HG02943 (cell line): ENCODE measurements around the gene ARID3B.
"Not testable (repeated sequence)": the region's sequence is repeated elsewhere in the genome, so short reads cannot be mapped to it uniquely, and the experiment has no call there.

ENCODE experiments used
- ATAC-seq: cut with Tn5 transposase; IDR thresholded peaks from one replicate; pipeline ENCODE4 v1.9.1; 2021; ENCODE audit warnings: mild to moderate bottlenecking, low read depth, moderate library complexity; ENCODE audit not compliant: unreplicated experiment

ARID3B gene

GRCh38 chr15:74618841-74619596, 78.0 kb downstream of the ARID3B start:
- no peak for ATAC-seq

DNA sequence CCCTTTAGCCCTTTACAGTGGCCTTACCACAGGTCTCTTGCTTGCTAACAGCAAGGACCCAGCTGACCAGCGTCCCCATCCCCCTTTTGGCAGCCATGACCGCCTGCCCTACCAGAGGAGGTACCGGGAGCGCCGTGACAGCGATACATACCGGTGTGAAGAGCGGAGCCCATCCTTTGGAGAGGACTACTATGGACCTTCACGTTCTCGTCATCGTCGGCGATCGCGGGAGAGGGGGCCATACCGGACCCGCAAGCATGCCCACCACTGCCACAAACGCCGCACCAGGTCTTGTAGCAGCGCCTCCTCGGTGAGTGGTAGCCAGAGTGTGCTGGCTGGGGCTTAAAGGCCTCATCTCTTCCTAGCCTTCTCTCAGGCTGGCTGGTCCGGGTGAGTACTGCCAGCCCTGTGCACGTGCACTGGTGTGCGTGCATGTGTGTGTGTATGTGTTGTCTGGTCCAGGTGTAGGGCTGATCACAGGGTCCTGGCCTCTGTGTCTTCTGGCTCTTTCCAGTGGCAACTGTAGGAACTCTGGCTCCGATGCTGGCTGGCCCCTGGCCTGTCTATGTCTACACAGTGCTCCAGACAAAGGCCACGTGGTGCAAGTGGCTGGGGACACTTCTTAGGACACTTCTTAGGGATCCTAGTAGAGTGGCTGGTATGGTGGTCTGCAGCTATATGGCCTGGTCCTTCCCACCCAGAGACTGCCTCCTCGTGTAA, 79.1 kb downstream of the ARID3B start:
- no peak for ATAC-seq

GRCh38 chr15:74620636-74621545, 79.9 kb downstream of the ARID3B start:
- no peak for ATAC-seq

DNA sequence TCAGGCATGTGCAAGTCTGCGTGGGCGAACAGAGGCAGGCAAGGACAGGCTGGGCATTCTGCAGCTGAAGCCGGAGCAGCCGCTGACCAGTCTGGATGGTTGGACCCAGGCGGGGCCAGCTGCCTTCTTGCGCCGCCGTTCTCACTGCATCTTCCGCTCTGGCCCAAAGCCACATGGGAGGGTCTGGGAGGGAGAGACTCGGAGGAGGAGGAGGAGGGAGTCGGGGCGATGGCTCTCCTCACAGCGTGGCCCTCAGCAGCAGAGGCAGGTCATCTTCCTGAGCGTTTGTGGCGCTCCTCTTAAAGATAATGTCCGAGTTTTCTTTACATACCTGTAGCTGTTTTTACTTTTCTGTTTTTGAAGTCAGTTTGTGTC, 80.5 kb downstream of the ARID3B start:
- ATAC-seq = no peak

- no peak for ATAC-seq
Measured at GRCh38 chr15:74621936-74622335, 80.9 kb downstream of the ARID3B start.

DNA sequence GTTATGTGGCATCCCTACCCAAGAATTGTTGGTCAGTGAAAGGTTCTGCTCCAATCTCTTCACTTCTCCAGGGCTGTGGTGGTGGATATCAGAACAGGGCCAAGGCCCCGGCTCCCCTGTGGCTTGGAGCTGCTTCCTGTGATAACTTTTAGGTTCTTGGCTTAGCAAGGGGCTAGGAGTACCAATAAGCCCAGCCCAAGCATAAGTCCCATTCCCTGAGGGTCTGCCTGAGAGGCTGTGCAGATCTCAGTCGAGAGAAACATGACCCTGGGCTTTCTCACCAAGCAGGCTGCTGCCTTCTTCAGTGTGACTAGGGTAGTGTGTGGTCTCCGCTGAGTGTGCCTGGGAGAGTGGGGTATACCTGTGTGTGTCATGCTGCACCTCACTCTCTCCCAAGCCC, 81.7 kb downstream of the ARID3B start:
- no peak for ATAC-seq

- ATAC-seq = no peak
Measured at GRCh38 chr15:74624020-74624602, 83.1 kb downstream of the ARID3B start.

GRCh38 chr15:74625693-74626092, 84.7 kb downstream of the ARID3B start:
- no peak for ATAC-seq

DNA sequence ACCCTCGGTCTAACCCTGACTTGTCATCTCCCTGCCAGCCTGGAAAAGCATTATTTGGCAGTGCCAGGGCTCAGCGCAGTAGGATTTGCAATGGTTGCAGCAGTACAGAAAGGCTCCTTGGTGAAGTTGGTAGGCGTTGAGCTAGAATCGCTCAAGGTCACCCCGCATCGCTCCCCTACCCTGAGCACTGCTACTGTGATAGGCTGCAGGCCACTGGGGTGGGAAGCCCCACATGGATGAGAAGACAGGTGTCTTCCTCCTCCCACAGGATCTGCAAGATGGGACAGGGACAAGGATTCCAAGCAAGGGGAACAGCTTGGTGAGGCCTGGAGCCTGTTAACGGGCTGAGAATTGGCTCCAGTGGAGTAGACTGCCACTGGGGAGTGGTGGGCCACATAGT, 85.3 kb downstream of the ARID3B start:
- ATAC-seq = no peak

DNA sequence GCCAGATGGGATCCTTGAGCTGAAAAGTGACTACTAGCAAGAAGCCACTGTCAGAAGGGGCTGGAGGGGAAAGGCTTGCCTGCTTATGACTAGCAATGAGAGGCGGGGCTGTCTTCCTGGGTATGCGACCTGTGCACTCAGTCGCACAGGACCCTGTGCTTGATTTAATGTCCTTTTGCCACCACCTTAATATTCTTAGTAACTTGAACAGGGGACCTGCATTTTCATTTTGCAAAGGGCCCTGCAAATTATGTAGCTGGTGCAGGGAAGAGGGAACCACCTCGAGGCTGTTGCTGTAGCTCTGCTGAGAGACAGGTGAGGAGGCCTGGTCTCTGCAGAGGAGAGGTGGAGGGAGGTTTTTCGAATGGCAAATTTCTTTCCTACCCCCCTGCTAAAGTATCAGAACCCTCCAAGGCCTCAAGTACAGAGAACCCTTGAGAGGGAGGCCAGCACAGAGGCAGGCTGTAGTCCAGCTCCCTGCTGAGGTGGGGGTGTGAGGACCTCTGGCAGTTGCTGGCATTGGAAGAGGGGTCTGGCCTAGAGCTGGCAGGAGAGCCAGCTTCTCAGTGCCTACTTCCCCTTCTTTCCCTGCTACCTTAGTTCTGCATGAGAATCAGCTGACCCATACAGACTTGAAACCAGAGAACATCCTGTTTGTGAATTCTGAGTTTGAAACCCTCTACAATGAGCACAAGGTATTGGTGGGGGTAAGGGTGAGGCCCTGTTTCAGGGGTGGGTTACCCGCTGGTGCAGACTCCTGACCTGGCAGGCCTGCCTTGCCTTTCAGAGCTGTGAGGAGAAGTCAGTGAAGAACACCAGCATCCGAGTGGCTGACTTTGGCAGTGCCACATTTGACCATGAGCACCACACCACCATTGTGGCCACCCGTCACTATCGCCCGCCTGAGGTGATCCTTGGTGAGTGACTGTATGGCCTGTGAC, 86.0 kb downstream of the ARID3B start:
- no peak for ATAC-seq

DNA sequence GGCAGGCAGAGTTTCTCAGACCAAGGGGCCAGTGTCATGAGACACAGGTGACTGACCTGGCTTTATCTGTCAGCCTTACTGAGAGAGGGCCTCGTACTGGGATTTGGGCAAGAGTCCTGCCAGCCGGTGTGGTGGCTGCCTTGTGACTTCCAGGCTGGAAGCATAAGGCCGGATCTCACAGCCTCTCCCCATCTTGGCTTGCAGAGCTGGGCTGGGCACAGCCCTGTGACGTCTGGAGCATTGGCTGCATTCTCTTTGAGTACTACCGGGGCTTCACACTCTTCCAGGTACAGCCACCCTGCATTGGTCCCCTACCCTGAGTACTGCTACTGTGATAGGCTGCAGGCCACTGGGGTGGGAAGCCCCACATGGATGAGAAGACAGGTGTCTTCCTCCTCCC, 86.7 kb downstream of the ARID3B start:
- ATAC-seq = no peak

GRCh38 chr15:74628199-74628598, 87.2 kb downstream of the ARID3B start:
- ATAC-seq = no peak

DNA sequence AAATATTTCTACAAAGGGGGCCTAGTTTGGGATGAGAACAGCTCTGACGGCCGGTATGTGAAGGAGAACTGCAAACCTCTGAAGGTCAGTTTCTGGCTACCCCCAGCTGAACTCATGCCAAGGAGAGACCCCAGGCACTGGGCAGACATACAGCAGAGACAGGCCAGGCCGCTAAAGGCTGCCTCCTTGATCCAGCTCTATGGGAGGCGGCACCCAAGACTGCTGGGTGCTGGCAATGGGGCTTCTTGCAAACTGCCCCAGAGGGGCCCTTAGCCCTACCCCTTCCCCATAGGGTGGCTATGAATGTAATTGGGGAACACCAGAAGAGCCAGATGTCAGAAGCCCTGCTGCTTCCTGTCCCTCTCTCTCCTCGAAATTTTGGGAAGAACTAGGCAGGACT, 87.9 kb downstream of the ARID3B start:
- no peak for ATAC-seq

DNA sequence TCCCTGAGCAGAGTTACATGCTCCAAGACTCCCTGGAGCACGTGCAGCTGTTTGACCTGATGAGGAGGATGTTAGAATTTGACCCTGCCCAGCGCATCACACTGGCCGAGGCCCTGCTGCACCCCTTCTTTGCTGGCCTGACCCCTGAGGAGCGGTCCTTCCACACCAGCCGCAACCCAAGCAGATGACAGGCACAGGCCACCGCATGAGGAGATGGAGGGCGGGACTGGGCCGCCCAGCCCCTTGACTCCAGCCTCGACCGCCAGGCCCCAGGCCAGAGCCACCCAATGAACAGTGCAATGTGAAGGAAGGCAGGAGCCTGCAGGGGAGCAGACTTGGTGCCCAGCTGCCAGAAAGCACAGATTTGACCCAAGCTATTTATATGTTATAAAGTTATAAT, 88.7 kb downstream of the ARID3B start:
- not testable (repeated sequence) for ATAC-seq

- ATAC-seq = no peak
Measured at GRCh38 chr15:74630284-74631086, 89.5 kb downstream of the ARID3B start.

- ATAC-seq = no peak
Measured at GRCh38 chr15:74631087-74631385, 90.0 kb downstream of the ARID3B start.

DNA sequence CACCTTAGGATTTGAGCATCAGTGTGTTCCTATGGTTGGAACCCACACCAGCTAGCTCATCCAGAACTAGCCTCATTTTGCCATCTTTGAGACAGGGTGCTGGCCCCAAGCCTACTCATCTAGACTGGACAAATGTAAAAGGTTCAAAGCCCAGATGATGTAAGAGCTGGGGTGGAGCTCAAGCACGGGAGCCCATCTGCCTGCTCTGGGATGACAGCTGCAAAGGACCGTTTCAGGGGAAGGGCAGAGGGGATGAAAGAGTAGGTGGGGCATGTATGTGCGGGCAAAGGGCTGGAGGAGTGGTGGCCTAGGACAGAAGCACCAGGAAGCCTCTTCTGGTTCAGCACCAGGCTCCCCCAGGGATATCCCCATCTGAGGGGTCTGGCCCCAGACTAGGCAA, 90.4 kb downstream of the ARID3B start:
- no peak for ATAC-seq

DNA sequence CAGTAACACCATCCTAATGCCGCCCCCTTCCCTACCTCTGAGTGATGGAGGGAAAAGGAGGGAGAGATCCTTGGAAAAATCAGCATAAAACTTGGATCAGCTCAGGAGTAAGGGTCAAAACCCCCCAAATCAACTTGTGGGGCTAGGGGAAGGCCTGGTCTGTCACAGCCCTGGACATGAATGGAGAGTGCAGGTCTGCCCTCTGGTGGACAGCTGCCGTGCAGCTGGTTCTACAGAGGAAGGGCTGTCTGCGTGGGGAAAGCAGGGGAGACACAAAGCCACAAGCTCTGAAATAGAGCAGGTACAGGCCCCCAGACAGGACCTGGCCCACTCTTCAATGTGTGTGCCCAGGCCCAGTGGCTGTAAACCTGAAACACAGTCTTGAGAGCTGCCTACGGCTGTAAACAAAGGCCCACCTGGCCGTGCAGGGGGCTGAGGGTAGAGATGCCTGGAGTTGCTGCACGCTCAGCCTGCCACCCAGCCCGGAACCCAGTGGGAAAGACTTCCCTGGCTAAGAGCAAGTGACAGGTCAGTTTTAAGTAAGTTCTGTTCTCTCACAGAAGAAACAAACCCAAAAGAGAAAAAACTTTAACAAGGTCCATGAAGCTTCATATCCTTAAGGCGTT, 91.0 kb downstream of the ARID3B start:
- no peak for ATAC-seq

GRCh38 chr15:74632601-74633000, 91.6 kb downstream of the ARID3B start:
- no peak for ATAC-seq
